GM18526 (cell line): Measurements from ENCODE around the gene KRTAP5-1.

Source experiments
- POLR2A ChIP-seq: IDR thresholded peaks from 3 replicates; pipeline ENCODE4 v1.6.1; 2011; ENCODE audit not compliant: insufficient read length; ENCODE audit errors: extremely low read depth

Gene KRTAP5-1

GRCh38 chr11:1555713-1556153, 29.4 kb downstream of the KRTAP5-1 start:
- TF ChIP-seq POLR2A, result no peak

- TF ChIP-seq POLR2A, result no peak
These were observed 29.9 kb downstream of the KRTAP5-1 start for GRCh38 chr11:1554981-1555712.

GRCh38 chr11:1553808-1554594, 31.1 kb downstream of the KRTAP5-1 start:
- no peak for TF ChIP-seq POLR2A

GRCh38 chr11:1549338-1550330, 35.4 kb downstream of the KRTAP5-1 start:
- TF ChIP-seq POLR2A, result no peak

GRCh38 chr11:1548221-1549070, 36.6 kb downstream of the KRTAP5-1 start:
- TF ChIP-seq POLR2A, result no peak

GRCh38 chr11:1547467-1548098, 37.5 kb downstream of the KRTAP5-1 start:
- no peak for TF ChIP-seq POLR2A

GRCh38 chr11:1546536-1547466, 38.3 kb downstream of the KRTAP5-1 start:
- TF ChIP-seq POLR2A, result no peak

GRCh38 chr11:1546077-1546535, 39.0 kb downstream of the KRTAP5-1 start:
- TF ChIP-seq POLR2A, result no peak

- no peak for TF ChIP-seq POLR2A
These were observed 39.7 kb downstream of the KRTAP5-1 start for GRCh38 chr11:1545432-1545831.

- TF ChIP-seq POLR2A, result no peak
These were observed 40.5 kb downstream of the KRTAP5-1 start for GRCh38 chr11:1544536-1544935.

- TF ChIP-seq POLR2A, result no peak
These were observed 41.3 kb downstream of the KRTAP5-1 start for GRCh38 chr11:1543606-1544263.

- no peak for TF ChIP-seq POLR2A
These were observed 42.8 kb downstream of the KRTAP5-1 start for GRCh38 chr11:1542267-1542666.
